ENCODE data around the gene SPART.
"Not testable (repeated sequence)": the region's sequence is repeated elsewhere in the genome, so short reads cannot be mapped to it uniquely, and the experiment has no call there.

- TF ChIP-seq POLR2A, CTCF (IDR thresholded peaks at IDR 0.05): not testable (repeated sequence)
Observed at GRCh38 chr13:36299469-36299868, 46.7 kb downstream of the SPART start.

Measured in ovary (tissue), 3 donors.